GM19468 (cell line): ENCODE results near the gene PARD3B.

Source experiments
- ATAC-seq: cut with Tn5 transposase; IDR thresholded peaks from one replicate; pipeline ENCODE4 v1.9.1; 2021; ENCODE audit warnings: mild to moderate bottlenecking, moderate library complexity, moderate number of reproducible peaks; ENCODE audit not compliant: unreplicated experiment; ENCODE audit errors: extremely low read depth

The PARD3B gene

DNA sequence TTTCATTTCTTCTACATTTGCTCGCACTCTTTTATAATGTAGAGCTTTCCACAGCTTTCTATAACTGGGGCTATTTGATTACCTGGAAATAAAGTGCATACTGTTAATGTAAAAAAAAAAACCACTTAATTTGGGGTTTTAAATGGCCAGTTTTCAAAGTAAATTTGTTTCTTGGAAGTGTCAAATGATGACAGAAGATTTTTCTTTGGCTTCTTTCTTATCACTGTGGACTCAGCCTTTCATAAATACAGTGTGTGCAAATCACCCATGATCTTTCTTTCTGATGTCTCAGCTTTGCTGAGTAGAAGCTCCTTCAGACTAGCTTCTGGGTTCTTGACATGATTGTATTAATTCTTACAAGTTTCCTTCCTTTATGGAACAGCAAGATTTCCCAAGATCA lies 525.6 kb downstream of the PARD3B start:
- no peak for ATAC-seq

DNA sequence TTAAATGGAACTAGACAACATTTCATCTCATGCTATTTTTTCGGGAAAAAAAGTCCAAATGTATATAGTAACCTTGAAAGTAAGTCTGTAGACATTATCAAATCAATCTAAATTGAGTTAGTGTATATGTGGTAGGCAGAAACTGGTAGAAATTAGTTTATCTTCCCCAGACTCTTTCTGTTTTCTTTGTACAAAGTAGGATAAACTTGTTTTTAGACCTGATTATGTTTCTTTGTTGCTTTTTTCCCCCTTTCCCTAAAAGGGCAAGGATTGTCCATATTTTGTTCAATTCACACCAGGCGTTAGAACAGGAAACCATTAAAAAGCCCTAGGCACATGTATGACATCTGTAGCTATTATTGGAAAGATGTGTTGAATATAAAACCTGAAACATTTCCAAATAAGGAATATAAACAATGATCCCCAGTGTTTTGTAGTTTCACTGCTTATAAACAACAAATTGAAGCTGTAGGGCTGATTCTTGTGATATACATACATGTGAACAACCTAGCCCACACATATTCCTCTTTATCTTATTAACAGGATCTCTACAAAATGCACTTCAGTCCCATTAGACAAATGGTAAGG lies 528.3 kb downstream of the PARD3B start:
- no peak for ATAC-seq

DNA sequence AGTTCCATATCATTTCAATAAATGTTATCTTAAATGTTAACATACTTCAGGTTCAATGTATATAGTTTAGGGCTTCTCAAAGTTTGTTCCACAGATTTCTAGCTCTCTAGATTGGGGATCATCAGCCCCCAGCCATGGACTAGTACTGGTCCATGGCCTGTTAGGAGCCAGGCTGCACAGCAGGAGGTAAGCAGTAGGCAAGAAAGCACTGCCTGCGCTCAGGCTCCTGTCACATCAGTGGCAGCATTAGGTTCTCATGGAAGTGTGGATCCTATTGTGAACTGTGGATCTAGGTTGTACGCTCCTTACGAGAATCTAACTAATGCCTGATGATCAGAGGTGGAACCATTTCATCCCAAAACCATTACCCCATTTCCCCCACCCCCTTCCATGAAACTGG lies 531.1 kb downstream of the PARD3B start:
- ATAC-seq = no peak

DNA sequence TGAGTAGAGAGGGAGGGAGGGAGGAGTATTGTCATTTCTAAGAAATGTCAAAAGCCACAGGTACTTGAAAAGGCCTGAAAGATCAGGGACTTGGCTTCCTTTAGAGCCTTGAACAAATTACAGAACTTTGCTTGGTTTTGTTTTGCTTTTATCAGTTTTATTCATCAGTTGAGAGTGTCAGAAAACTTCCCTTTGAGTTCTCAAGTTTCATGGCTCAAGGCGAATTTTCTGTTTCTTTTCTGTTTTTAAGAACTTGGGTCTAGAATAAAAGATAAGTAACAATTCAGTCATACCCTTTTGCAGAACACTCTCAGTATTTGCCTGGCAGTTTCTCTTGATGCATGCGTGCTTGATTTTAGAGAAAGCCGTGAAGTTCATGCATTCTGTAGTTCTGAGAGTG lies 531.9 kb downstream of the PARD3B start:
- ATAC-seq = no peak

DNA sequence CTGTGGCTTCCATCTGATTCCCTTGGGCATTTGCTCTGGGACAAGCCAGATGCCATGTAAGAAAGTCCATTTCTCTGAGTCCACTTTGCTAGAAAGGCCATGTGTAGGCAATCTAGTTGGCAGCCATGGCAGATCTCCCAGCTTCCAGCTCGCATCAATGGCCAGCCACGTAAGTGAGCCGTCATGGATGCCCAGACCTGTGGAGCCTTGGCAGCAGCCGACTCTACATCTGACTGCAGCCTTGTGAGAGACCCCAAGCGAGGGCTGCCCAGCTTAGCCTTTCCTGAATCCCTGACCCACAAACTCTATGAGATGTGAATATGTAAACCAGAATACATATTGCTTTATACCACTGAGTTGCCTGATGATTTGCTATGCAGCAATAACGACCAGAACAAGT lies 533.5 kb downstream of the PARD3B start:
- ATAC-seq = no peak

DNA sequence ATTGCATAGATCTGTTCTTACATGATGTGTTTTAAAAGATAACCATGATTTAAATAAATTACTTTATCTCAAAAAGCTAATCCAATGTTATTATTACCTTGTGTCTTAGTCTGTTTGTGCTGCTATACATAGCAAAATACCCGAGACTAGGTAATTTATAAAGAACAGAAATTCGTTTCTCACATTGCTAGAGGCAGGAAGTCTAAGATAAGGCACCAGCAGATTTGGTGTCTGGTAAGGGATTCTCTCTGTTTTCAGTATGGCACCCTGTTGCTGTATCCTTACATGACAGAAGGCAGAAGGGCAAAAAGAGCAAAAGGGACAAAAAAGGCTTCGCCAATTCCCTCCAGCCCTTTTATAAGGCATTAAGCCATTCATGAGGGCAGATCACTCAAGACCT lies 533.9 kb downstream of the PARD3B start:
- ATAC-seq = no peak

DNA sequence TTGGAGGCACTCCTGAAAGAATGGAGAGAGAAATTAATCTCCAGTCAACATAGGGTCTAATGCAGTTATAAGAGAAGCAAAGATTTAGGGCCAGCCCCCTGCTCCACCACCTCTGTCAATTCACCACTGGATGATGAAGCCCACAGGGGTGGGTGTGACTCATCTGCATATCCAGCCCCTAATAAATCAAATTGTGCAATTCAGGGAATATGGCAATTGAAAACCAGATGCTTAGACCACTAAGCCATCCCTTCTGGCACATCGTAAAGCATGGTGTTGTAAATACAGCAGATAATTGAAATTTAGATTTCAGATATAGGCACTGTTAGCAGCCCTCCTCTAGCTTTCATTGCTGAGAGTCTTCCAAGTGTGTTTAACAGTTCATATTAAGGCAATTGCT lies 541.4 kb downstream of the PARD3B start:
- no peak for ATAC-seq

DNA sequence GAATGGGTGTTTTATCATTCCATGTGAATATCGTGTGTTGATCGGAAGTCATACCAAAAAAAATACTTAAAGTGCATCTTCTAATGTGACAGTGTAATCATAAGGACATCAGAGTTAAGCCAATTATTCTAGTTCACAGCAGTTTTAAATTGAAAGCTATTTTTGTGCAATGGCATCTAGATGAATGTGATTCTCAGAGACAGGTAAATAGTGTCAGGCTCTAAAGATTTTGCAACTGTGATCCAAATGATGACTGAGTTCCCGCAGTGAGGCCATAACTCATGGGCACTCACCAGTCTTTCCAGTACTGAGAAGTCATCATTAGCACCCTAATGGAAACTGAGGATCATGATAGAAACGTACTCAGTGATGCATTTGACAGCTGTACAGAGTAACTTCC lies 542.6 kb downstream of the PARD3B start:
- no peak for ATAC-seq

DNA sequence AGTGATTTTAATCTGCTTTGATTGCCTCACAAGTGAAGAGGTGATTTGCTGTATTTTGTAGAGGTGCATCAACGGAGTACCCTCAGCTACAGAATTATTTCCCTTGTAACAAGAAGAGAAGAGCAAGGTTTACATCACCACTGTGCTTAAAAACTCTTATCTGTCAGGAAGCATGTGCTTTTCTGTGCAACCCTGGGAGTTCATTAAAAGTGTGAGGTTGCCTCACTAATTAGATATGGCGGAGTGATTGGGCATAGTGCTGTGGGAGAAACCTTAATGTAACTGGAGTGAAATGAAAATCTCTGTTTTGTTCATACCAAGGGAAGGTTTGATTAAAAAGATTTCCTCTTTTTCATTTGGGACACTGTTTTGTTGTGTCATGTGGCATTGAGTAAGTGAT lies 544.7 kb downstream of the PARD3B start:
- no peak for ATAC-seq

DNA sequence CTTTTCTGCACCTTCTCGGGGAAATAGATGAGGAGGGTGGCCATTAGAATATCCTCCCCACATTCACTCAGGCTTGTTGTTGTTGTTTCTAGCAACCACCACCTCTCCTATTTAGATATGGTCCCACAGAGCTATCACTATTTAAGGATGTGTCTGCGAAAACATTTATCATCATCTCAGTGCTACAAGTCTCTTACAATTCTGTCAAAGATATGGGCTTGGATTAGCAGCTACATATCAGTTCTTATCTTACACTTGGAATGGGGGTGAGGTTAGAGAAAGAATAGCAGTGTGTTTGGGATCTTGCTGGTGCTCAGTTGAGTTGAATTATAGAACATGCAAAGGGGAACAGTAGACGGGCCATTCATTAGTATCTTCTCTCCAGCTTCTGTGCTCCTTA lies 546.1 kb downstream of the PARD3B start:
- no peak for ATAC-seq

DNA sequence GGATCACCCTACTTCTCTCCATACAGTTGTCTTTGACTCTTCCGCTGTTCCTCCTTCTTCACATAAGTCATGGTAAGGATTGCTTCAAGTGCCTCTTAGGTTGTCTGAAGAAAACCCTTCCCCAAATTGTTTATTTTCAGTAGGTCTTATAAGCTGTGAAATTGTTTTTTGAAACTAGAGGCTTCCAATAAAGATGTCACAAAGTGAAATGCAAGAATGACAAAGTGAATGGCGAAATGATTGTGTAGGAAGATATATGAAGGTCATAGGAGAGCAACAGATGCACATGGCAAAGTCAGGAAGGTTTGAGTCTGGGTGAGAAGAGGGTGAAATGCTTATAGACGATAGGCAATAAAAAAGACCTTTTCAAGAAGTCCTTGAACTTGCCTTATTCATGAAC lies 548.8 kb downstream of the PARD3B start:
- no peak for ATAC-seq

DNA sequence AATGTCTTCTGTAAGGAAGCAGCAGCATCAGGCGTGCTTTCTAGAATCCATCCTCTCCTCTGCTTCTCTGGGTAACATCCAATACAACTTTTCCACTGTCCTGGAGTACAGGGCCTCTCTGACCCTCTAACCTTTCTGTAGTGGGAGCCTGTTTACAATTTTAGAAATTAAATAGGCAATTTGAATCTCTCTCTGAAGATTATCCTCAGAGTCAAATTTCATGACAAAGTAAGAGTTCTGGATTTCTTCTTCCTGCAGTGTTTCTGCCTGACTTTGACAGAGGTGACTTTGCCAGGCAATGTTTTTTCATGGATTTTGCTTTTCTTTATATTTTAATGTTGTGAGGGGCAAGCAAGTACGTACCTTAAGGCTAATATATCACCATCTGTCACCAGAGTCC lies 558.4 kb downstream of the PARD3B start:
- no peak for ATAC-seq

DNA sequence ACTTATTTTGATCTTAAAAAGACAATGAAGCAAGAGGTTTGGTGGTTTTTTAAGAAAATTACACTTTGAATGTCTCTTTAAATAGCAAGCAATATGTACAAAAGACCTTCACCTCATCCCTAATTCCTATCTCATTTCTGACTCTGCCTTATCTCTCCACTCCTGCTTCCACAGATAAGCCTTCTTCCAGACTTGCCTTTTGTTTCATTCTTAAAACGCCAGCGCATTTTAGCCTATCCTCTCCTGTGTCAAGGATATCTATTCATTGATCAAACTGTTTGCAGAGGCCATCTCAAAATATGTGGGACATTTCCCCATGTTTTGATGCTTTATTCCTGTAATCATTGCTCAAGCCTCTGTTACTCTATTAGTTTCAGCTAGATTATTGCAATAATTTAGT lies 562.5 kb downstream of the PARD3B start:
- no peak for ATAC-seq

DNA sequence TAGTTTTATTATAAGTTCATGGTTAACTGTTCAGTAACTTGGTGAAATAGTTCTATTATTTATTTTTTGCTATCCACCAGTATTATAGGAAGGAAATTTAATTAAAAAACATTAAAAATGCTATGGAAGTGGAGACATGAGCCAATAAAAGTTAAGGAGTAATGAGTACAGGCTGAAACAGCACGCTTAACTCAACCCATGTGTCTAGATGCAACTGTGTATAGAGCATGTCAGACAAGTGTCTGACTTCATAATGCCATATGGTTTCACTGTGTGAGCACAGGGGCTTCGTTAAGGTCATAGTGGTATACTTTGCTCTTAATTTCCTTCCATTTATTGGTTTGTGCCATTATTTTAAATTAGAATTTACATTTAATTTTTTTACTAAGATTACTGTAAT lies 570.2 kb downstream of the PARD3B start:
- no peak for ATAC-seq

DNA sequence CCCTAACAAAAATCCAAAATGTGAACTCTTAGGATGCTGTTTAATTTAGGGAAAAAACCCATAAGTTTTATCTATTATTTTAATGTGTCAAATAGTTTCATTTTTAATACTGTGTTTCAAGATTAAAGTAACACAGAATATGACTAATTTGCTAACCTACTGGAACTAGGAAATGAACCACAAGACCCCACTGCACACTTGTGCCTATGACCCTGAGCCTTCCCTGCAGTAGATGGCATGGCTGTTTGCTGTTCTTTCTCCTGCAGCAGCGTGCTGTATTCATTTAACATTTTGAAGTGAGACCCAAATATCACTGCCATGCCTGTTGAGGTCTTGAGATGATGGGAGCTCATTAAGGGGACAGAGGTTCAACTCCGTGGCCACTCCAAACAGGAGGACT lies 571.9 kb downstream of the PARD3B start:
- no peak for ATAC-seq

DNA sequence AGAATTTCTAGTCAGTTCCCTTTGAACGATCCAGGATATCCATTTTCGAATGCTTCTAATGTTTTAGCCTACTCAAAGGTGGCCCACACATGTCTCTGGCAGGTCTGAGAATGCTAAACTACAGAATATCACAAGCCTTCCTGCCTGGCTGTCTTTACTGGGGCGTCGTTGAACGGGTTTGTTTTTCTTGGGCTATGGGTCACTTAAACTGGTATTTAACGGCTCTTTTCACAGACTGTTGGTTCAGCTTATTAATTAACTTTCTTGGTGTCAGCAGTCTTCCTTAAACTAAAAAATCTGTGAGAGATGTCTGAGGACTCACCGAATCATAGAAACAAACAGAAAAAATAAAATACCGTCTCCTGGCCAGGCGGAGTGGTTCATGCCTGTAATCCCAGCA lies 573.9 kb downstream of the PARD3B start:
- ATAC-seq = no peak

DNA sequence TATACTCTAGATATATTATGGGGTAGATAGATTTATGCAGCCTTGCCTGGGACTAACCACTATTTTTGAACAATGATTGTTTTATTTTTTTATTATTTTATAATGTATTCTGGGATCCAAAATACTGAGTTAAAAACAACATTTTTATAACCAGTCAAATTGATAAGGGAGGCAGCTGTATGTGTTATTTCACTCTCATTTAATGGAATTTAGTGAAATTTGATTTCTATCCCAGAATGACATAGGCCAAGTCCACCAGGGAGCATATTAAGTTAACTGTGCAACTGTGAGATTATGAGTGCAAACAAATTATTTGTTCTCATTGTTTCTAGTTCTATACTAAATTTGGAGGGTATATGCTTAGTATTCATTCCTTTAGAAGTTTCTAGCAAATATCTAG lies 583.5 kb downstream of the PARD3B start:
- no peak for ATAC-seq

DNA sequence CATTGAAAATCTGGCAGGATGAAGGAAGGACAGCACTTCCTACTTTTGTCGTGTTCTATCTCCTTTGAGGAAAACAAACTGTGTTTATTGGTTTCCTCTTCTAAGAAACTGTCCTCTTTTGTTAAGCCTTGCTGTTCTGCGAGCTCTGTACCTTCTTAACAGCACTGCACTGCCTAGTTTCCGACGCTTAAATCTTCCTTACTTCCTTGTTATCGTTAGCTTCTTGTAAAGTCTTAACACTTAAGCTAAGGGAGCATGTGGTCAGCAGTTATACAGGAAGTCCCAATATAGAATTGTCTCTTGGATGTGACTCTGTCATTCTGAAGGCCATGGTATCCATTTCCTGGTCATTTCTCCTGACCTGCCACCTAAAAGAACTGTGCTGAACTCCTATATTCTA lies 584.3 kb downstream of the PARD3B start:
- no peak for ATAC-seq

DNA sequence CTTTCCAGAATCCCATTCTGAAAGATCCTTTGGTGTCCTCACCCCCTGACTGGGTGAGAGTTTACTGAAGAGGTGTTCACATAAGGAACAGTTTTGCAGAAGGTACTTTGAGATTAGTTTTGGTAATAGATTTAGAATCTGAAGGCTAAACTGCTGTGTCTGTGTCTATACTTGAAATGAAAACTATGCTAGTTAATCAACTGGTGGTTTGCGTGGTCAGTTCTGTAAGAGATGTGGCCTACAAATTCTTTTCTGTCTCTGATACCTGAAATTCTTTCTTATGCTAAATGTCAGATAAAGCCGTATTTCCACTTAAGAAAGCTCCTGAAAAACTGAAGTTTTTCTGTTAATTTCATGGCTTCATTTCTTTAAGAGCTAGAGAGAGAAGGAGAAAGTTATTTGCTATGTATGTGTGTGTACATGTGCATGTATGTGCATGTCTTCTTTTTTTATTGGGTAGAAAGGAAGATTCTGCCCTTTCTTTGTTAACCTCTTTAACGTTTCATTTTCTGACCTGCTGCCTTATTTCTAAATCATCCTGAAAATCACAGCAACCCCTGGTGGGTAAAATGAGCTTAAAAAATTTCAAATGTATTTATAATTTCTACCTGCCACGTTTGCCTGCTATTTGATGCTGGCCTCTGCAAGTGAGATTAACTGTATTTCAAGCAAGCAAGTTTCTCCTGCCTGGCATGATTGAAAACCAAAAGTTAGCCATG lies 585.0 kb downstream of the PARD3B start:
- ATAC-seq = no peak

DNA sequence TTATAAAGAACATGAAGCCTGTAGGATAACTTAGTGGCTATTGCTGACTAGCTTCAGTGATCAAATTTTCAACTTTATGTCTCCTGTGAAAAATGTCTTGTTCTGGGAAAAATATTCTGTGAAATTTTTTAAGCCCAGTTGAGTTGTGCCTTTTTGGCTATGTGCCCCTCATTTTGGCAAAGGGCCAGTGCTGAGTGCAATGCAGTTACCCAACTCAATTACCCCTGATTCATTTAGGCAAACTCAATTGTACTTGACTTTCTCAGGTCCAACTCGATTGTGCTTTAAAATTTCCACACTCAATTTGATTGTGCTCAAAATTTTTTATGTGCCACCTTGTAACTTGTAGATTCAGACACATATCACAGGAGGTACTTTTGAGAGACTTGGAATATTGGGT lies 588.3 kb downstream of the PARD3B start:
- ATAC-seq = no peak

DNA sequence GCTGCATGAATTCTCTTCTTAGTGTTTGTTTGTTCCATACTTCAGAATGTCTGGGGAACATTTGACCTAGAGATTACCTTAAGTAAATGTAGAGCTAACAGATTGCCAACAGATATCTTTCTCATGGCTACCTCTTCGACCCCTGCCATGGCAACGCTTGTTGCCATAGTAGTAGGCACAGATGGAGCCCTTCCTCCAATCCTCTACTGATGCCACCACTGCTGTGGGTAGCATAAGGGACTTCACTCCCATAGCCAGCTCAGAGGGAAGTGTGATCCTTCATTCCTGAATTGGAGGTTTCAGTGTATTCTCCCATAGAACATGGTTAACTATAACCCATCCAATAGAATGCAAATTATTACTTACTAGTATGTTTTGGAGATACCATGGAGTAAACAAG lies 593.5 kb downstream of the PARD3B start:
- ATAC-seq = no peak

DNA sequence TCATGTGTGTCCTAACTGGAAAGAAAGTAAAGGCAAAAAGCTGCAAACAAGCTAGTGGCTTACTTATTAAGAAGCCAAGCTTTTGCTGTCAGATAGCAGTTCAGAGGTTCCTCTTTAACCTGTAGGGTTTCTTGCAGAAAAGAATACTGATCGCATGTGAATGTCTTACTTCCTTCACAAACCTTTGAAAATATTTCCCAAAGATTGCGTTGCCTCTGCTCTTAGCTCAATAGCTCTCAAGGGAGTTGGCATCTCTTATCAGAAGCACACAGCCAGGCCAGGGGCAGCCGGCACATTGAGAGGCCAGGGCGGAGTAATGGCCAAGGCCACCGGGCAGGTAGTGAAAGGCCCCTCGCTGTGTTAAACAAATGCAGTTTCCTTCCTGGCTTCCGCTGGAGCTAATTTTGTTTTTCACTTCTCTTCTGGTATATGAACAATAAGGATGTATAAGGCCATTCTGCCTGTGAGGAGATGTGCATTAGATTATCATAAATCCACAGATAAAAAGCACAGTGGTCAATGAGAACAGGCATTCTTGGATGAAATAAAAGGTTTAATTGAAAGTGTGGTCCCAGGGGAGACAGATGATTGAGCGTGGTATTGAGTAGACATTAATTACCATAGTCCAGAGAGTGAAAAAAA lies 594.7 kb downstream of the PARD3B start:
- peak; percentile 36 for ATAC-seq
